H1 (cell line): ENCODE results near the gene GRK5.

Source experiments
- ATF2 ChIP-seq: IDR thresholded peaks from 2 replicates; pipeline ENCODE4 v1.6.1; 2012; ENCODE audit warnings: low read length, inconsistent platforms
- CREB1 ChIP-seq: IDR thresholded peaks from 2 replicates; pipeline ENCODE4 v1.6.1; 2012; ENCODE audit warnings: inconsistent platforms
- POU5F1 ChIP-seq: IDR thresholded peaks from 2 replicates; pipeline ENCODE4 v1.6.1; 2011; ENCODE audit warnings: low read depth, mild to moderate bottlenecking, low read length, moderate library complexity
- SRF ChIP-seq: IDR thresholded peaks from 2 replicates; pipeline ENCODE4 v1.6.1; 2011; ENCODE audit warnings: mild to moderate bottlenecking, low read depth, low read length, moderate library complexity
- TAF7 ChIP-seq: optimal IDR thresholded peaks from 2 replicates; pipeline ENCODE3; 2011; ENCODE audit warnings: low read depth, mild to moderate bottlenecking, inconsistent platforms, low read length, moderate library complexity, borderline replicate concordance

DNA sequence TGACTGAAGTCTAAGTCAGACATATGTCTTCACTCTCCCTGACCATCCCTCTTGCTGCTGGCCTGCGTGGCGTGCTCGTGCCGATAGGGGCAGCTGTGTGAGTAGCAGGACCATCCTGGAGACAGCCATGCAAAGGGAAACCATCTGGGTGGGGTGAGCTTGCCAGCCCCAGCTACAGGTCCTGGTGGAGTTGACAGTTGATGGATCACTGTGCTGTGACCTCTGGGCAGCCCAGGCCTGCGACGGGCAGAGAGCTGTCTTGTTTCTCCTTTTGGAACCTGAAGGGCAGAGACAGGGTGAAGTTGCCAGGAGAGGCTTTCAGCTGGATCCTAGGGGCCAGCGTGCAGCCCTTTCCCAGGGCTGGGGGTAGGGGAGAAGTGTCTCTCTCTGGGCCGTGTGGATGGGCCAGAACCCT is 44.7 kb downstream of the GRK5 start:
- no peak for TF ChIP-seq SRF
- TF ChIP-seq CREB1: no peak
- TF ChIP-seq TAF7: no peak
- no peak for TF ChIP-seq POU5F1
- TF ChIP-seq ATF2: no peak
